ENCODE measurements around the gene UBE3B. TPM values are rescaled to one million over a fixed set of nuclear protein-coding genes. Genes with fewer than 3 reads are reported as not detected.

The UBE3B gene
- total RNA-seq, 1 experiment from 2014 or later: 16.8 TPM

GRCh38 chr12:109571773-109572505 is 94.5 kb downstream of the UBE3B start:
- no peak for DNase-seq (ENCODE audit: low spot score)

- DNase-seq (ENCODE audit: low spot score): no peak
Measured at GRCh38 chr12:109572506-109572845, 95.0 kb downstream of the UBE3B start.

GRCh38 chr12:109573029-109573913 is 95.8 kb downstream of the UBE3B start, which contains the start of the genes MMAB and MVK:
TSS of gene MMAB (minus strand) at chr12:109573504. CDS start at chr12:109573480, 24 bp downstream.
TSS of gene MVK (plus strand) at chr12:109573794. CDS start at chr12:109574823, 1,029 bp downstream.
- peak; percentile 98 for DNase-seq (ENCODE audit: low spot score)

GRCh38 chr12:109573914-109574244 is 96.4 kb downstream of the UBE3B start:
- peak; percentile 10 for DNase-seq (ENCODE audit: low spot score)

- no peak for DNase-seq (ENCODE audit: low spot score)
Measured at GRCh38 chr12:109575683-109576082, 98.2 kb downstream of the UBE3B start.

- DNase-seq (ENCODE audit: low spot score): no peak
Measured at GRCh38 chr12:109577311-109577710, 99.9 kb downstream of the UBE3B start.

GRCh38 chr12:109578330-109578927 is 101.0 kb downstream of the UBE3B start:
- DNase-seq (ENCODE audit: low spot score): no peak

GRCh38 chr12:109579639-109580038 is 102.2 kb downstream of the UBE3B start:
- DNase-seq (ENCODE audit: low spot score): no peak

GRCh38 chr12:109580272-109580671 is 102.8 kb downstream of the UBE3B start:
- DNase-seq (ENCODE audit: low spot score): no peak

GRCh38 chr12:109580684-109581333 is 103.4 kb downstream of the UBE3B start:
- no peak for DNase-seq (ENCODE audit: low spot score)

GRCh38 chr12:109581334-109581691 is 103.9 kb downstream of the UBE3B start:
- DNase-seq (ENCODE audit: low spot score): no peak

GRCh38 chr12:109581856-109582255 is 104.4 kb downstream of the UBE3B start:
- no peak for DNase-seq (ENCODE audit: low spot score)

- DNase-seq (ENCODE audit: low spot score): no peak
Measured at GRCh38 chr12:109582636-109583035, 105.2 kb downstream of the UBE3B start.

- DNase-seq (ENCODE audit: low spot score): no peak
Measured at GRCh38 chr12:109583733-109584132, 106.3 kb downstream of the UBE3B start.

Other genes starting within 250 kb of the UBE3B start
- gene FOXN4, start 168.3 kb upstream of the UBE3B start, total RNA-seq (2014; rRNA removed; shearing (Covaris generic)): not detected in 2 replicates
- gene MYO1H, start 129.7 kb upstream of the UBE3B start, total RNA-seq (2014; rRNA removed; shearing (Covaris generic)): not detected in 2 replicates
- gene KCTD10, start 334 bp upstream of the UBE3B start, total RNA-seq (2014; rRNA removed; shearing (Covaris generic)): 38.4 and 39.9 TPM in 2 replicates
- gene MMAB, start 95.9 kb downstream of the UBE3B start, total RNA-seq (2014; rRNA removed; shearing (Covaris generic)): 82.5 and 83.5 TPM in 2 replicates
- 69.0 and 69.9 TPM in 2 replicates for gene MVK, start 96.2 kb downstream of the UBE3B start, total RNA-seq (2014; rRNA removed; shearing (Covaris generic))
- 4.8 and 5.1 TPM in 2 replicates for gene FAM222A, start 236.2 kb downstream of the UBE3B start, total RNA-seq (2014; rRNA removed; shearing (Covaris generic))